Neutrophil (primary cell): ENCODE data around the gene LZTS2.

Experiments used
- H3K27ac ChIP-seq: fragments of 200-600 bp; sonication (generic); 2 replicates; pipeline ENCODE4 v1.5.1; 2016; ENCODE audit warnings: mild to moderate bottlenecking, moderate library complexity
- H3K27me3 ChIP-seq: fragments of 200-600 bp; sonication (generic); 2 replicates; pipeline ENCODE4 v1.6.0; 2016; ENCODE audit warnings: mild to moderate bottlenecking
- H3K36me3 ChIP-seq: fragments of 200-600 bp; sonication (generic); 2 replicates; pipeline ENCODE4 v1.5.1; 2017
- H3K4me1 ChIP-seq, 2 experiments: fragments of 200-600 bp in 1 of 2; sonication (generic) in 1 of 2; 1 replicate in 1 of 2; 2 replicates in 1 of 2; pipeline versions ENCODE4 v1.5.1 to v1.6.1; 2013 to 2016; ENCODE audit warnings: low read depth in 1 of 2, low read length in 1 of 2, mild to moderate bottlenecking in 1 of 2, moderate library complexity in 1 of 2; ENCODE audit not compliant: control insufficient read depth in 1 of 2, insufficient read depth in 1 of 2
- H3K4me3 ChIP-seq, 2 experiments: fragments of 200-600 bp in 1 of 2; sonication (generic) in 1 of 2; 1 replicate in 1 of 2; 2 replicates in 1 of 2; pipeline ENCODE4 v1.5.1; 2013 to 2016; ENCODE audit warnings: low read depth in 1 of 2, low read length in 1 of 2, mild to moderate bottlenecking in 1 of 2, moderate library complexity in 1 of 2
- H3K9me3 ChIP-seq: fragments of 200-600 bp; sonication (generic); 2 replicates; pipeline ENCODE4 v1.5.1; 2016
- CTCF ChIP-seq: fragments of 200-600 bp; sonication (generic); IDR thresholded peaks from 2 replicates; pipeline ENCODE4 v1.5.1; 2016; ENCODE audit warnings: antibody characterized with exemption

Gene LZTS2

GRCh38 chr10:101010329-101010728 is 10.7 kb downstream of the LZTS2 start:
- Histone ChIP-seq H3K9me3 (no peaks in the 10 kb centered on the region), H3K27ac (no peak overlapping the region), H3K4me3 (no peak overlapping the region), H3K27me3 (peaks cover 5% of the 10 kb centered on the region), H3K36me3 (peaks cover 12% of the 10 kb centered on the region), H3K4me1 (no peaks in the 10 kb centered on the region)
- no peak for TF ChIP-seq CTCF

- Histone ChIP-seq H3K27me3 (peaks cover 19% of the 10 kb centered on the region), H3K27ac (no peak overlapping the region)
Measured at GRCh38 chr10:101011517-101012423, 12.2 kb downstream of the LZTS2 start.

GRCh38 chr10:101012525-101013364 is 13.1 kb downstream of the LZTS2 start:
- Histone ChIP-seq H3K27ac (no peak overlapping the region), H3K9me3 (no peaks in the 10 kb centered on the region), H3K36me3 (no peaks in the 10 kb centered on the region), H3K4me1 (no peaks in the 10 kb centered on the region), H3K27me3 (peaks cover 29% of the 10 kb centered on the region), H3K4me3 (no peak overlapping the region)
- no peak for TF ChIP-seq CTCF

More at GRCh38 chr10:101011517-101012423, 12.2 kb downstream of the LZTS2 start:
- Histone ChIP-seq H3K36me3 (peaks cover 3% of the 10 kb centered on the region), H3K4me1 (no peaks in the 10 kb centered on the region), H3K9me3 (no peaks in the 10 kb centered on the region), H3K4me3 (no peak overlapping the region)
- no peak for TF ChIP-seq CTCF

GRCh38 chr10:101013365-101013825 is 13.8 kb downstream of the LZTS2 start:
- H3K27ac ChIP-seq: no peak overlapping the region
- H3K4me3 ChIP-seq: no peak overlapping the region
- TF ChIP-seq CTCF: no peak

GRCh38 chr10:101014230-101014884 is 14.7 kb downstream of the LZTS2 start:
- Histone ChIP-seq H3K36me3 (no peaks in the 10 kb centered on the region), H3K27ac (no peak overlapping the region), H3K4me1 (peaks cover 0 to 14% of the 10 kb centered on the region in 2 experiments), H3K27me3 (peaks cover 45% of the 10 kb centered on the region), H3K4me3 (no peak overlapping the region), H3K9me3 (no peaks in the 10 kb centered on the region)
- peak; percentile 85 for TF ChIP-seq CTCF

More at GRCh38 chr10:101013365-101013825, 13.8 kb downstream of the LZTS2 start:
- no peaks in the 10 kb centered on the region for H3K36me3 ChIP-seq
- H3K9me3 ChIP-seq: no peaks in the 10 kb centered on the region
- peaks cover 0 to 5% of the 10 kb centered on the region in 2 experiments for H3K4me1 ChIP-seq
- H3K27me3 ChIP-seq: peaks cover 36% of the 10 kb centered on the region
